HG03039 (cell line): ENCODE measurements around the gene FGF21.
A peak's percentile ranks its signal among the peaks of the same experiment; 100 is the strongest.

Experiments used
- ATAC-seq: cut with Tn5 transposase; IDR thresholded peaks from one replicate; pipeline ENCODE4 v1.9.1; 2021; ENCODE audit warnings: mild to moderate bottlenecking, moderate library complexity; ENCODE audit not compliant: unreplicated experiment

Gene FGF21

GRCh38 chr19:48728911-48729664 is 26.2 kb upstream of the FGF21 start:
- no peak for ATAC-seq

- no peak for ATAC-seq
Measured at GRCh38 chr19:48731452-48731851, 23.9 kb upstream of the FGF21 start.

- ATAC-seq = no peak
Measured at GRCh38 chr19:48734625-48735024, 20.7 kb upstream of the FGF21 start.

GRCh38 chr19:48735031-48735615 is 20.2 kb upstream of the FGF21 start:
- no peak for ATAC-seq

- ATAC-seq = no peak
Measured at GRCh38 chr19:48737360-48737998, 17.8 kb upstream of the FGF21 start.

GRCh38 chr19:48738557-48739403 is 16.5 kb upstream of the FGF21 start:
- peak; percentile 55 for ATAC-seq

GRCh38 chr19:48739404-48740163 is 15.7 kb upstream of the FGF21 start:
- ATAC-seq = no peak

- ATAC-seq = no peak
Measured at GRCh38 chr19:48740164-48740972, 15.0 kb upstream of the FGF21 start, which contains the start of gene RASIP1. RASIP1 (minus strand) TSS chr19:48740610; CDS start chr19:48740282, 328 bp downstream.

GRCh38 chr19:48741129-48741999 is 14.0 kb upstream of the FGF21 start:
- ATAC-seq = no peak

- ATAC-seq = no peak
Measured at GRCh38 chr19:48742096-48742495, 13.2 kb upstream of the FGF21 start.

GRCh38 chr19:48745208-48745995 is 9.9 kb upstream of the FGF21 start:
- no peak for ATAC-seq

GRCh38 chr19:48746110-48746509 is 9.2 kb upstream of the FGF21 start:
- ATAC-seq = no peak

- no peak for ATAC-seq
Measured at GRCh38 chr19:48746738-48747575, 8.4 kb upstream of the FGF21 start, which contains the start of gene IZUMO1. IZUMO1 (minus strand) TSS chr19:48746909; CDS start chr19:48745859, 1,050 bp downstream.

GRCh38 chr19:48749571-48750198 is 5.6 kb upstream of the FGF21 start:
- no peak for ATAC-seq

GRCh38 chr19:48750351-48750750 is 5.0 kb upstream of the FGF21 start:
- ATAC-seq = no peak

GRCh38 chr19:48750771-48751504 is 4.4 kb upstream of the FGF21 start:
- no peak for ATAC-seq
